GM19193 (cell line): ENCODE results near the gene TIMM29.

ENCODE experiments used
- POLR2A ChIP-seq: IDR thresholded peaks from 4 replicates; pipeline ENCODE4 v1.6.1; 2011; ENCODE audit not compliant: insufficient read depth, insufficient read length; ENCODE audit errors: extremely low read depth

The TIMM29 gene

DNA sequence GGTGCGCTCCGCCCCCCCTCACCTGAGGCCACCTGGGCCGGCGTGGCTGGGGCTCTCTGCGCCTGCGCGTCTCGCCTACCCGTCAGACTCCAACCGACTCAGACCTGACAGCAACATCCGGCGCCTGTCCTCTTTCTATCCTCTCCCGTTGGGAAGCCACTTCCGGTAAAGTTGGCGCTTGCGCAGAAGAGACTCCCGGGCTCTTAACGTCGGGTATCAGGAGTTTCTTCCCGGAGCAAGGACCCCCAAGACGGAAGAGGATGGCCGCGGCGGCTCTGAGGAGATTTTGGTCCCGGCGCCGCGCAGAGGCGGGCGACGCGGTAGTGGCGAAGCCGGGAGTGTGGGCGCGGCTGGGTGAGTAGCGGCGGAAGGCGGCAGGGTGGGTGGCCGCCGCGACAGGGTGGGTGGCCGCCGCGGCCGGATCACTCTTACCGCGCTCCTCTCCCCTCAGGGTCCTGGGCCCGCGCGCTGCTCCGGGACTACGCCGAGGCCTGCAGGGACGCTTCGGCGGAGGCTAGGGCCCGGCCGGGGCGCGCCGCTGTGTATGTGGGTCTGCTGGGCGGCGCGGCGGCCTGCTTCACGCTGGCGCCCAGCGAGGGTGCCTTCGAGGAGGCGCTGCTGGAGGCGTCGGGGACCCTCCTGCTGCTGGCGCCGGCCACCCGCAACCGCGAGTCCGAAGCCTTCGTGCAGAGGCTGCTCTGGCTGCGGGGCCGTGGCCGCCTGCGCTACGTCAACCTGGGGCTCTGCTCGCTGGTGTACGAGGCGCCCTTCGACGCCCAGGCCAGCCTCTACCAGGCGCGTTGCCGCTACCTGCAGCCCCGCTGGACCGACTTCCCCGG, at the start of gene TIMM29, which contains the start of gene YIPF2:
Gene TIMM29 (plus strand): TSS at position 249 of the 839 bp plus-strand sequence. CDS start 12 bp downstream, at position 261.
Gene YIPF2 (minus strand): TSS at position 77 of the 839 bp plus-strand sequence. CDS start 229 bp downstream, outside the sequence.
- TF ChIP-seq POLR2A: peak; percentile 73

GRCh38 chr19:10881403-10882107, 47.1 kb upstream of the TIMM29 start:
- no peak for TF ChIP-seq POLR2A

DNA sequence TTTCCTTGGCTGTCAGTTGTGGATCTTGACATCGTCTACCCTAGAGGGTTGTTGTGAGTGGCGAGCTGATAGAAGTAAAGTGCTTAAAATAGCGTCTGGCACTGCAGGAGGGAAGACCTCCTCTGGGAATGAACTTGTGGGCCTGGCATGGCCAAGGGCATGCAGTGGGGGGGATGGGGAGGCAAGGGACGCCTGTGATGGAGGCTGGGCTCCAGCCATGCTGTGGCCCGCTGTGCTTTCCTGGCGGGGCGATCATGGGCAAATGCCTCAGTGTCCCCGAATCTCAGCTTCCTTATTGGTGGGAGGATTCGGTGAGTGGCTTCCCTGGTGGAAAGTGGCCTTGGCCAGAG, 46.5 kb upstream of the TIMM29 start:
- no peak for TF ChIP-seq POLR2A

DNA sequence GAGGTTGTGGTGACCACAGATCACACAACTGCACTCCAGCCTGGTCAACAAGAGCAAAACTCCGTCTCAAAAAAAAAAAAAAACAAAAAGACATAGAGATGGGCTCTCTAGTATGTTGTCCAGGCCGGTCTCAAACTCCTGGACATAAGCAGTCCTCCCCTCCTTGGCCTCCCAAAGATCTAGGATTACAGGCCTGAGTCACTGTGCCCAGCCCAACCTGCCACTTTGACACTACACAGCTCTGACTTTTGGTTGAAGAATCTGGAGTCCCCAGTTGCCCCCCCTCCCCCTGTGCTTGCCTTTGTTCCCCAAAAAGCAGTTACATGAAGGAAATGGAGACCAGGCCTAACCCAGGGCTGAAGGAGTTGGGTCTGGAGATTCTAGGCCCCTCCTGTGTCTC, 44.3 kb upstream of the TIMM29 start:
- TF ChIP-seq POLR2A: no peak

- no peak for TF ChIP-seq POLR2A
Measured at GRCh38 chr19:10885201-10886169, 43.1 kb upstream of the TIMM29 start.

- TF ChIP-seq POLR2A: no peak
Measured at GRCh38 chr19:10887616-10888367, 40.8 kb upstream of the TIMM29 start.

DNA sequence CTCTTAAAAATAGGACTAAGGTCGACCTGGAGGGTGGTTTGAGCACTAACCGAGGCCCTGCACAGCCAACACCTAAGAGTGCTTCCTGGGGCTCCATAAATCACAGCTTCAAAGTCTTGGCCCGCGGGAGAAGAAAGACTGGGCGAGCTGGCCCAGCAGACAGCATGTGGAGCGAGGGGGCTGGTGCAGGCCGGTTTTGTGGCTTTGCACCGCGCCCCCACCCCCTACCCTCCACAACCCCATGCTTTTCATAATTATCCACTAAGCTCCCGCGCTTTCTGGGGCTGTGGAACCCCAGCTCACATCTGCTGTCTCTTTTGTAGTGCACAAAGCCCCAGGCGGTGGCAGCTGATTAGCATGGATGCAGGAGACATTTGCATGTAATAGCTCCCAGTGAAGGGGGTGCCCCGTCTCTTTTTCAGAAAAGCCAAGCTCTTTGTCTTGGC, 40.2 kb upstream of the TIMM29 start:
- TF ChIP-seq POLR2A: no peak

DNA sequence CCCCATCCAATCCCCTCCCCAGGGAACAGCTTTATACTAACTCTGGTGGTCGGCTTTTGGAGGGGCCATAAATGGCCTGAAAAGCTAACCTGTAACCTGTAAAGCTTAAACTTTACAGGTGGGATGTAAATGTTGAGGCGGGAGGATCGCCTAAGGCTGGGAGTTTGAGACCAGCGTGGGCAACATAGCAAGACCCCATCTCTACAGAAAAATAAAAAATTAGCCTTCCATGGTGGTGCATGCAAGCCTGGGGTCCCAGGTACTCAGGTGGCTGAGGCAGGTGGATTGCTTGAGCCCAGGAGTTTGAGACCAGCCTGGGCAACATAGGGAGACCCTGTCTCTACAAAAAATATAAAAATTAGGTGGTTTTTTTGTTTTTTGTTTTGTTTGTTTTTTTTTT, 38.7 kb upstream of the TIMM29 start:
- no peak for TF ChIP-seq POLR2A

DNA sequence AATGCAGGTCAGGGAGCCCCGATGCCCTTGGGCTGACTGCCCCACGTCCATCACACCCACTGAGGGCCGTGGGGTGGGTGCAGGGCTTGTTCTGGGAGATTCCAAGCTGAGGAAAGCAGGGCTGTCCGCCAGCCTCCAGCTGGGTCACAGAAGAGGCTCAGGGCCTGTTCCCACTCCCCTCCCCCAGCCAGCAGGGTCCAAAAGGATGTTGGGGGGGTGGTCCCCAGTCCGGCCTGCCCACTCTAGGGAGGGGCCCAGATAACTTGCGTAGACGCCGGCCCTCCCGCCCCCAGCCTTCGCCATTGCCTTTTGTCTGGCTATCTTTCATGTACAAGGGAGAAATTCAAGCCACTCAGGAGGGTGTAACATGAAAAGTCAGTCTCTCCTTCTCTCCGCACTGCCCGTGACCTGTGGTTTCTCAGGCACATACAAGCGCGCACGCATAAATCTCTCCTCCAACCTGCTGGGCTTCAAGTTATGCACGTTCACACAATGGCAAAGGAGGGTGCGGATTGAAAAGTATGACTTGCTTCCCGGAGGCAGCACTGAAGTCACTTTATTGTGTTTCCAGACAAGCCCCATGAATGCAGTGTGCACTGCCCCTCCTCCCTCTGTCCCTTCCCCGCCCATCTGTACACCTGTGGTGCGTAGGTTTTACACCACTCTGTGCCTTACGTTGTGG, 37.1 kb upstream of the TIMM29 start:
- TF ChIP-seq POLR2A: no peak

DNA sequence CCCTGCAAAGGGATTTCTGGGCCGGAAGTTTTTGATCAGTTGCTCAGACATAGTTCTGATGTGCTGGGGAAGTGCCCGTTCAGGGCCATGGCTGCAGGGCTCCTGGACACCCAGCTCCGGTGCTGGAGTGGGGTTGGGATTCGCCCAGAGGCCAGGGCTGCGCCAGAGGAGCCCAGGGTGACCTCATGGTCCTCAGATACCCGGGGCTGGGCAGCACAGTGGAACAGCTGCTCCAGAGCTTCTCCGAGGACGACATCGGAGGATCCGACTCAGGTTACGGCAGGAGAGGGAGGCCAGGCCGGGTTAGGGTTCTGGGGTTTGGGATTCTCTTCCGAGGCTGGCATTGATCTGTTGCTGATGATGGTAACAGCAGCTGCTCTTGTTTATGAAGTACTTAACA, 36.4 kb upstream of the TIMM29 start:
- TF ChIP-seq POLR2A: no peak

GRCh38 chr19:10894911-10895213, 33.7 kb upstream of the TIMM29 start:
- no peak for TF ChIP-seq POLR2A

- TF ChIP-seq POLR2A: no peak
Measured at GRCh38 chr19:10895363-10895762, 33.2 kb upstream of the TIMM29 start.

- no peak for TF ChIP-seq POLR2A
Measured at GRCh38 chr19:10895920-10896319, 32.7 kb upstream of the TIMM29 start.
